Activated gamma-delta T cell treated with anti-CD3 and anti-CD28 coated beads, Interleukin-2, amount 50 U/mL, for 16 hours (primary cell): ENCODE results near the gene IRX5.

Experiments
- DNase-seq: peaks from one replicate; pipeline ENCODE4 v3.0.0-alpha.2; 2020; ENCODE audit warnings: low read depth

The IRX5 gene

GRCh38 chr16:54930005-54930868 lies at the start of gene IRX5:
Gene IRX5 (plus strand): TSS chr16:54930865. CDS start chr16:54931199, 334 bp downstream.
- DNase-seq, result no peak

- DNase-seq, result no peak
These were observed 48.1 kb upstream of the IRX5 start for GRCh38 chr16:54882556-54882955.

GRCh38 chr16:54883358-54883757 lies 47.3 kb upstream of the IRX5 start:
- no peak for DNase-seq

GRCh38 chr16:54886078-54886477 lies 44.6 kb upstream of the IRX5 start:
- DNase-seq, result no peak

GRCh38 chr16:54890381-54890780 lies 40.3 kb upstream of the IRX5 start:
- DNase-seq, result no peak

- no peak for DNase-seq
These were observed 39.3 kb upstream of the IRX5 start for GRCh38 chr16:54891346-54891745.

GRCh38 chr16:54892981-54893380 lies 37.7 kb upstream of the IRX5 start:
- no peak for DNase-seq

GRCh38 chr16:54897930-54898329 lies 32.7 kb upstream of the IRX5 start:
- no peak for DNase-seq

- DNase-seq, result no peak
These were observed 29.1 kb upstream of the IRX5 start for GRCh38 chr16:54901606-54902005.

- DNase-seq, result no peak
These were observed 27.6 kb upstream of the IRX5 start for GRCh38 chr16:54903047-54903446.

- DNase-seq, result no peak
These were observed 19.6 kb upstream of the IRX5 start for GRCh38 chr16:54911079-54911478.

- DNase-seq, result no peak
These were observed 17.9 kb upstream of the IRX5 start for GRCh38 chr16:54912720-54913119.

- DNase-seq, result no peak
These were observed 9.3 kb upstream of the IRX5 start for GRCh38 chr16:54921206-54921824.

- DNase-seq, result no peak
These were observed 7.6 kb upstream of the IRX5 start for GRCh38 chr16:54923055-54923473.

- DNase-seq, result no peak
These were observed 6.7 kb upstream of the IRX5 start for GRCh38 chr16:54923988-54924387.

- no peak for DNase-seq
These were observed 4.4 kb upstream of the IRX5 start for GRCh38 chr16:54926166-54926838.

GRCh38 chr16:54927125-54928015 lies 3.3 kb upstream of the IRX5 start:
- no peak for DNase-seq

- DNase-seq, result no peak
These were observed 2.7 kb upstream of the IRX5 start for GRCh38 chr16:54928016-54928356.

GRCh38 chr16:54928411-54929089 lies 2.1 kb upstream of the IRX5 start:
- no peak for DNase-seq

- peak; percentile 88 for DNase-seq
These were observed 1.3 kb upstream of the IRX5 start for GRCh38 chr16:54929090-54930004.

- DNase-seq, result no peak
These were observed 129 bp downstream of the IRX5 start for GRCh38 chr16:54930869-54931119.
